MM.1S (cell line): Measurements from ENCODE around the gene KCNK16.

Experiments
- EZH2 ChIP-seq: fragments of 300-600 bp; sonication (generic); optimal IDR thresholded peaks from 2 replicates; pipeline ENCODE3; 2017; ENCODE audit warnings: low read depth, mild to moderate bottlenecking, antibody characterized with exemption, low read length, mixed read lengths
- EZH2phosphoT487 ChIP-seq: fragments of 300-600 bp; sonication (generic); IDR thresholded peaks from 2 replicates; pipeline ENCODE4 v1.6.1; 2018; ENCODE audit warnings: antibody characterized with exemption, low read length
- TF ChIP-seq, protein P1 (sequence below): fragments of 300-600 bp; sonication (generic); IDR thresholded peaks from 2 replicates; pipeline ENCODE4 v1.5.1; 2016; ENCODE audit warnings: antibody characterized with exemption, low read length, mixed read lengths

DNA sequence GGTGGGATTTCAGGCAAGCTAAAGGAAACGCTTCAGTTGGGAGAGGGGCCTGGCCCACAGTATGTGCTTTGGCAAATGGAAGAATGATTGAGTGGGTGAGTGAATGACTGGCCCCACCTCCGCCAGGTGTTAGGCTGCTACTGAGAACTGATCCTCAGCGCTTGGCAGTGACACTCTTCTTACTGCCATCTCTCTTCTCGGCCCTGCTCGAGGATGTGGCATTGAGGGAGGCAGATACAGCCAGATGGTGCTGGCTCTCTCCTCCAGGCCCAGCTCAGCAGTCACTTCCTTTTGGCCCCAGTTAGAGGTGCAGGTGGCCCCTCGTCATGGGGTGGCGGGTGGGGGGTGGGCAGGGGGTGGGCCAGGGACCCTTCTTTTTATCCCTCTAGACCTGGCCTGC, 54.3 kb downstream of the KCNK16 start:
- TF ChIP-seq, protein P1, sequence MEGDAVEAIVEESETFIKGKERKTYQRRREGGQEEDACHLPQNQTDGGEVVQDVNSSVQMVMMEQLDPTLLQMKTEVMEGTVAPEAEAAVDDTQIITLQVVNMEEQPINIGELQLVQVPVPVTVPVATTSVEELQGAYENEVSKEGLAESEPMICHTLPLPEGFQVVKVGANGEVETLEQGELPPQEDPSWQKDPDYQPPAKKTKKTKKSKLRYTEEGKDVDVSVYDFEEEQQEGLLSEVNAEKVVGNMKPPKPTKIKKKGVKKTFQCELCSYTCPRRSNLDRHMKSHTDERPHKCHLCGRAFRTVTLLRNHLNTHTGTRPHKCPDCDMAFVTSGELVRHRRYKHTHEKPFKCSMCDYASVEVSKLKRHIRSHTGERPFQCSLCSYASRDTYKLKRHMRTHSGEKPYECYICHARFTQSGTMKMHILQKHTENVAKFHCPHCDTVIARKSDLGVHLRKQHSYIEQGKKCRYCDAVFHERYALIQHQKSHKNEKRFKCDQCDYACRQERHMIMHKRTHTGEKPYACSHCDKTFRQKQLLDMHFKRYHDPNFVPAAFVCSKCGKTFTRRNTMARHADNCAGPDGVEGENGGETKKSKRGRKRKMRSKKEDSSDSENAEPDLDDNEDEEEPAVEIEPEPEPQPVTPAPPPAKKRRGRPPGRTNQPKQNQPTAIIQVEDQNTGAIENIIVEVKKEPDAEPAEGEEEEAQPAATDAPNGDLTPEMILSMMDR, result no peak
- TF ChIP-seq EZH2, result no peak
- TF ChIP-seq EZH2phosphoT487, result no peak
